ENCODE data around the gene H2BW2.

Gene H2BW2

DNA sequence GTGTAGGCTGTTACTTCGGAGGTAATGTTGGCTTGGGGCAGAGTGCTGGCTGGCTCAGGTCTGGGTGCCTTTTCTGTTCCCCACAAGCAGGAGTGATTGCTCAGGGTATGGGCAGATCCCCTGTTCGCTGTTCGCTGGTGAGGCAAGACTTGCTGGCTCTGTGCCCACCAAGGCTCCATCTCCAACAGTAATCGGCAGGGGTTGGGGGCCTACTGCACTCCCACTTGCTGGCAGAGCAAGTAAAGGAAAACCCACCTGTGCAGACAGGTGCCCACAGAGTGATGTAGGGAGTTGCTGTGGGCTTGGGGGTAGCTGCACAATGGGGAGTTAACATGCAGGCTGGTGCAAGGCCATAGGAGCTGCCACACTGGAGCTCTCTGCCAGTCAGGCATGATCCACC, 44.3 kb downstream of the H2BW2 start:
- Histone ChIP-seq H3K4me3 (ENCODE audit: low read depth, low read length) (no peak overlapping the region), H3K27me3 (ENCODE audit: insufficient read depth, low read depth, severe bottlenecking) (peaks cover 18% of the 10 kb centered on the region), H3K9me3 (ENCODE audit: severe bottlenecking) (no peaks in the 10 kb centered on the region), H3K36me3 (no peaks in the 10 kb centered on the region), H3K27ac (no peak overlapping the region)
- no peak for TF ChIP-seq CTCF (IDR thresholded peaks at IDR 0.05; ENCODE audit: low read depth, low read length)
- no peak for DNase-seq

DNA sequence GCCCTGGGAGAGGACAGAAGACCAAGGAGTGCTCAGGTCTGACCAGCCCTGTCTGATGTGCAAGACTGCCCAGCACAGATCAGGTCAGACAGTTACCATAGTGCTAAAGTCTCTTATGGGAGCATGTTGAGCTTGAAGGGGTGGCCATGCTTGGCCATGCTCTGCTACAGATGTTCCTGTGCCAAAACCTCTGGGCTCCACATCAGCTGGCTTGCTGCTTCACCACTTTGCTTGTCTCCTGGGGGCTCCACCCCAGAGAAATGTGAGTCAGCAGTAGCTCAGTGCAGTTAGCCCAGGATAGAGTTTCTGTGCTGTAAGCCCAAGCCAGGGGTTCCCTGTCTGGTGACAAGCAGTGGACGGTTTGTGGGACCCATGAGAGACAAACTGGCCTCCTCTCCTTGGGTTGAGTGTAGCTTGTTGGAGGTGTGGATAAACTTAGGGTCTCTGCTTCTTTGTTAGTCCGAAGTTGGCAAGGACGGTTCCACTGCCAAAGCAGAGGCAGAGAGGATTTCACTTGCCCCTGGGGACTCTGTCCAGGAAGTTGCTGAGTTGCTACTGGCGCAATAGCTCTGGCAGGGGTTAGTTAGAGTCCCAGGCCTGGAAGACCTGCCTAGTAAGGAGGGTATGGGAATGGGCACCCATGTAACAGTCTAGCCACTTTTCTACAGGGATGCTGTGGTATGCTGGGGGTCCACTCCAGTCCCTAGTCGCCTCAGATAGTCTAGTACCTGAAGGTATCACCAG, 45.0 kb downstream of the H2BW2 start:
- H3K36me3 ChIP-seq = no peaks in the 10 kb centered on the region
- no peaks in the 10 kb centered on the region for H3K9me3 ChIP-seq (ENCODE audit: severe bottlenecking)
- H3K27me3 ChIP-seq (ENCODE audit: insufficient read depth, low read depth, severe bottlenecking) = peaks cover 25% of the 10 kb centered on the region
- no peak for TF ChIP-seq CTCF (IDR thresholded peaks at IDR 0.05; ENCODE audit: low read depth, low read length)
- no peak overlapping the region for H3K4me3 ChIP-seq (ENCODE audit: low read depth, low read length)
- no peak overlapping the region for H3K27ac ChIP-seq
- DNase-seq = no peak

GRCh38 chrX:104085477-104085876, 45.7 kb downstream of the H2BW2 start:
- Histone ChIP-seq H3K27ac (no peak overlapping the region), H3K9me3 (ENCODE audit: severe bottlenecking) (no peaks in the 10 kb centered on the region), H3K27me3 (ENCODE audit: insufficient read depth, low read depth, severe bottlenecking) (peaks cover 28% of the 10 kb centered on the region), H3K4me3 (ENCODE audit: low read depth, low read length) (no peak overlapping the region), H3K36me3 (no peaks in the 10 kb centered on the region)
- TF ChIP-seq CTCF (IDR thresholded peaks at IDR 0.05; ENCODE audit: low read depth, low read length) = no peak
- no peak for DNase-seq

DNA sequence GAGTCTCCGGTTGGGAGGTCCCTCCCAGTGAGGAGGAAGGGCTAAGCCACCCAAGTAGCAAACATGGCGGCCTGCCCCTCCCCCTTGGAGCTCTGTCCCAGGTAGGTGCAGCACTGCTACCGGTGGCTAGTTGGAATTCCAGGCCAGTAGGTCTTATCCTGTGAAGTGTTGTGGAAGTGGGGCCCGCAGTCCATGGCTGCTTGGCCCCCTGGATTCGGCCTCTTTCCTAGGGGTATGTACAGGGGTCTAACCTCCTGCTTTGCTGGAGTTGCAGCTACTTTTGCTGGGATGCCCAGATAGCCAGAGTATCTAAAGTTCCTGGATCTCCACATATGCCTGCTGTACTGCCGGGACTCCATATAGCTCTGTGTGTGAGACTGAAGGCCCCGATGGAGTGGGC, 46.2 kb downstream of the H2BW2 start:
- no peak overlapping the region for H3K4me3 ChIP-seq (ENCODE audit: low read depth, low read length)
- H3K27me3 ChIP-seq (ENCODE audit: insufficient read depth, low read depth, severe bottlenecking) = peaks cover 30% of the 10 kb centered on the region
- no peak overlapping the region for H3K27ac ChIP-seq
- no peak for TF ChIP-seq CTCF (IDR thresholded peaks at IDR 0.05; ENCODE audit: low read depth, low read length)
- H3K9me3 ChIP-seq (ENCODE audit: severe bottlenecking) = no peaks in the 10 kb centered on the region
- no peak for DNase-seq
- no peaks in the 10 kb centered on the region for H3K36me3 ChIP-seq
